ENCODE data around the gene WWOX.

The WWOX gene

GRCh38 chr16:79182616-79183015 lies 1083.2 kb downstream of the WWOX start:
- no peak for TF ChIP-seq CTCF (IDR thresholded peaks at IDR 0.05; ENCODE audit: low read depth, low read length)
- no peak for DNase-seq (ENCODE audit: extremely low read depth, low read depth)

GRCh38 chr16:79183571-79183970 lies 1084.1 kb downstream of the WWOX start:
- no peak for DNase-seq (ENCODE audit: extremely low read depth, low read depth)
- no peak for TF ChIP-seq CTCF (IDR thresholded peaks at IDR 0.05; ENCODE audit: low read depth, low read length)

GRCh38 chr16:79184464-79185030 lies 1085.1 kb downstream of the WWOX start:
- TF ChIP-seq CTCF (IDR thresholded peaks at IDR 0.05; ENCODE audit: low read depth, low read length) = no peak
- DNase-seq (ENCODE audit: extremely low read depth, low read depth) = no peak

GRCh38 chr16:79185711-79186110 lies 1086.3 kb downstream of the WWOX start:
- TF ChIP-seq CTCF (IDR thresholded peaks at IDR 0.05; ENCODE audit: low read depth, low read length) = no peak
- no peak for DNase-seq (ENCODE audit: extremely low read depth, low read depth)

- TF ChIP-seq CTCF (IDR thresholded peaks at IDR 0.05; ENCODE audit: low read depth, low read length) = no peak
- DNase-seq (ENCODE audit: extremely low read depth, low read depth) = no peak
Measured at GRCh38 chr16:79186196-79186595, 1086.7 kb downstream of the WWOX start.

GRCh38 chr16:79188115-79188738 lies 1088.8 kb downstream of the WWOX start:
- TF ChIP-seq CTCF (IDR thresholded peaks at IDR 0.05; ENCODE audit: low read depth, low read length) = no peak
- no peak for DNase-seq (ENCODE audit: extremely low read depth, low read depth)

GRCh38 chr16:79188739-79189122 lies 1089.3 kb downstream of the WWOX start:
- TF ChIP-seq CTCF (IDR thresholded peaks at IDR 0.05; ENCODE audit: low read depth, low read length) = no peak
- DNase-seq (ENCODE audit: extremely low read depth, low read depth) = no peak
